ENCODE results near the gene AGPAT3. TPM values are rescaled to one million over a fixed set of nuclear protein-coding genes. Genes with fewer than 3 reads are reported as not detected.

Gene AGPAT3
- total and polyA plus RNA-seq, 10 of the 15 experiments (the other 5 are each of a cell fraction or from before 2014, with no cell fraction given): 1.2 to 110 (median 30.8) TPM

DNA sequence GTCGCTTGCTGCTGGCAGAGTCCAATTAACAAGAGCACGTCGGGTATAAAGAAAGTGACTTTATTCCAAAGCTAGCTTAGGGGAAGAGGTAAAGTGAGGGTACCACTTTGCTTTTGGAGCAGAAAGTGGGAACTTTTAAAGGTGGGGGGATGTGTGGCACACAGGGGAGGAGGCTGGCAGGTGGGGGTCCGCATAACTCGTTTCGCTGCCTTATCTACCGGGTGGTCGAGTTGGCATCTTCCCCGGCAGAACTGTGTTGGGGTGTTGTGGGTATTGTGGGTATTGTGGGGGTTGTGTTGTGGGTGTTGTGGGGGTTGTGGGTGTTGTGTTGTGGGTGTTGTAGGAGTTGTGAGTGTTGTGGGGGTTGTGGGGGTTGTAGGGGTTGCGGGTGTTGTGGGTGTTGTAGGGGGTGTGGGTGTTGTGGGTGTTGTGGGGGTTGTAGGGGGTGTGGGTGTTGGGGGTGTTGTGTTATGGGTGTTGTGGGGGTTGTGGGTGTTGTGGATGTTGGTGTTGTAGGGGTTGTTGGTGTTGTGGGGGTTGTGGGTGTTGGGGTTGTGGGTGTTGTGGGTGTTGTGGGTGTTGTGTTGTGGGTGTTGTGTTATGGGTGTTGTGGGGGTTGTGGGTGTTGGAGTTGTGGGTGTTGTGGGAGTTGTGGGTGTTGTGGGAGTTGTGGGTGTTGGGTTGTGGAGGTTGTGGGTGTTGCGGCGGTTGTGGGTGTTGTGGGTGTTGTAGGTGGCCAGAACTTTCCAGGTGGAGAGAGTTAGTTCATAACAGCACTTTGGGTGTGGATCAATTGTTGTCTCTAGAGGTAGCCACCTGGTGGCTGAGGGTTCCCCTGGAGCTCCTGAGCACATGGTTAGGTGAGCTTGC, 52.7 kb downstream of the AGPAT3 start (continued):
- no peak for TF ChIP-seq GABPA (IDR thresholded peaks at IDR 0.05; ENCODE audit: low read depth)
- no peak for TF ChIP-seq RELA (IDR thresholded peaks at IDR 0.05; ENCODE audit: borderline replicate concordance, partially characterized antibody)
- TF ChIP-seq STAT1 (conservative IDR thresholded peaks at IDR 0.05): no peak
- TF ChIP-seq CBFB (IDR thresholded peaks at IDR 0.05; ENCODE audit: low read depth): peak; percentile 89
- peak; percentile 13 to 61; a peak in 2 of 4 replicates for TF ChIP-seq BHLHE40 (IDR thresholded peaks at IDR 0.05; ENCODE audit: borderline replicate concordance in 1 of 2, low read depth in 2 of 2, low read length in 1 of 2)

DNA sequence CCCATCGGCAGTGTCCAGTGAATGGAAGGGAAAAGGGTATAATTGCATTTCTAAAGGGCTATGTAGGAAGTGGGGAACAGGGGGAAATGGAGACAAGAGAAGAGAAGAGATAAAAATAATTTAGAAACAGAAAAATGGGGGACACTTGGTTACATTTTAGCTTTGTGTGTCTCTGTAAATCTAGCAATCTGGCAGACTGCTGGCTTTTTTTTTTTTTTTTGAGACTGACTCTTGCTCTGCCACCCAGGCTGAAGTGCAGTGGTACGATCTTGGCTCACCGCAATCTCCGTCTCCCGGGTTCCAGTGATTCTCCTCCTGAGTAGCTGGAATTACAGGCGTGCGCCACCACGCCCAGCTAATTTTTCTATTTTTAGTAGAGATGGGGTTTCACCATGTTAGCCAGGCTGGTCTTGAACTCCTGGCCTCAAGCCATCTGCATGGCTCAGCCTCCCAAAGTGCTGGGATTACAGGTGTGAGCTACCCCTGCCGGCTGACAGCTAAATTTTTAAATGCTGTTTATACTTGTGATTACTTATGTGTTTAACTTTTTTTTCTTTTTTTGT, 53.4 kb downstream of the AGPAT3 start:
- RAD21 ChIA-PET (ENCODE audit: unreplicated experiment): interaction anchor here (0.6 to 2.3 kb wide), 8 partner anchors 19 to 112 kb away, joined by 3 to 12 read pairs (median 6); no protein-coding TSS in a partner anchor
- Histone ChIP-seq H3K4me2 (ENCODE audit: control insufficient read depth, insufficient read depth) (peak overlapping the region; percentile 73; the same call in 1 of the 2 replicates), H3K79me2 (ENCODE audit: control insufficient read depth, insufficient read depth, low read length) (peaks cover 90% of the 10 kb centered on the region), H3K9me3 (replicated peaks; ENCODE audit: control insufficient read depth, insufficient read depth, low read length) (peaks cover 2% of the 10 kb centered on the region; the same call in 2 of the 3 replicates), H4K20me1 (ENCODE audit: control insufficient read depth, insufficient read depth) (no peaks in the 10 kb centered on the region), H3K4me3 (peak overlapping the region; percentile 62), H3K9ac (ENCODE audit: control insufficient read depth, insufficient read depth, low read length) (peak overlapping the region; percentile 1; the same call in 1 of the 2 replicates), H3K27ac (ENCODE audit: control insufficient read depth, insufficient read depth) (no peak overlapping the region), H3K36me3 (ENCODE audit: control insufficient read depth in 2 of 2, insufficient read depth in 2 of 2, low read length in 1 of 2) (peaks cover 0 to 2% of the 10 kb centered on the region in 2 experiments; a peak in 2 of 4 replicates), H2AFZ (ENCODE audit: control insufficient read depth, low read depth, low read length) (no peak overlapping the region), H3K27me3 (replicated peaks in 1 of 2; ENCODE audit: control insufficient read depth in 2 of 2, insufficient read depth in 2 of 2, low read length in 1 of 2) (no peaks in the 10 kb centered on the region), H3K4me1 (ENCODE audit: control insufficient read depth, insufficient read depth, low read length) (peaks cover 32% of the 10 kb centered on the region)
- intact Hi-C loops (cut with micrococcal nuclease; ENCODE audit: unreplicated experiment) (loop anchor here (1.0 to 2.0 kb wide), 2 partner anchors 40 to 52 kb away; no protein-coding TSS in a partner anchor), in situ Hi-C loops (cut with MboI) (no loop called here)
- CTCF ChIA-PET: interaction anchor here (0.6 to 1.7 kb wide), 7 partner anchors 20 to 138 kb away, joined by 3 to 10 read pairs (median 6); no protein-coding TSS in a partner anchor
- no peak for ATAC-seq
- POLR2A ChIA-PET: interaction anchor here (0.6 to 1.8 kb wide), 9 partner anchors 18 to 320 kb away, joined by 3 to 8 read pairs (median 4); no protein-coding TSS in a partner anchor
- SMC1A ChIA-PET (ENCODE audit: uncharacterized antibody, unreplicated experiment): interaction anchor here (0.9 to 2.1 kb wide), 13 partner anchors 16 to 108 kb away, joined by 3 to 9 read pairs (median 5); no protein-coding TSS in a partner anchor
- WGBS (ENCODE audit: insufficient coverage, insufficient replicate concordance, low lambda C conversion rate, missing lambda C conversion rate): 73% methylated on average over 9 of the region's 9 CpGs
- TF ChIP-seq HCFC1 (IDR thresholded peaks at IDR 0.05; ENCODE audit: low read length): no peak
- 0 out of 2 replicates have a peak, but pooled peaks have one; percentile 1 for TF ChIP-seq EED (IDR thresholded peaks at IDR 0.05; ENCODE audit: low read depth)
- TF ChIP-seq ZNF384 (IDR thresholded peaks at IDR 0.05; ENCODE audit: borderline replicate concordance, low read depth, low read length): peak; percentile 39; the same call in 1 of the 2 replicates
- TF ChIP-seq KLF5 (IDR thresholded peaks at IDR 0.05; ENCODE audit: partially characterized antibody): no peak
- no peak for TF ChIP-seq ATF7 (IDR thresholded peaks at IDR 0.05; ENCODE audit: low read depth)
- TF ChIP-seq FOS (IDR thresholded peaks at IDR 0.05; ENCODE audit: borderline replicate concordance, extremely low read depth, insufficient read length): no peak
- TF ChIP-seq E4F1 (IDR thresholded peaks at IDR 0.05; ENCODE audit: borderline replicate concordance, partially characterized antibody): no peak
- TF ChIP-seq MXI1 (IDR thresholded peaks at IDR 0.05; ENCODE audit: low read depth, low read length): 0 out of 2 replicates have a peak, but pooled peaks have one; percentile 53
- no peak for TF ChIP-seq LARP7 (IDR thresholded peaks at IDR 0.05)
- BruUV-seq (replicated peaks): TSS peak; percentile 5
- no peak for FAIRE-seq
- no peak for DNase-seq (ENCODE audit: low read depth, low spot score)
